Stomach (tissue), 9 donors: ENCODE measurements around the gene PLEKHH2. TPM values are rescaled to one million over a fixed set of nuclear protein-coding genes. Genes with fewer than 3 reads are reported as not detected.
"Not testable (repeated sequence)": the region's sequence is repeated elsewhere in the genome, so short reads cannot be mapped to it uniquely, and the experiment has no call there.

Experiments used
- DNase-seq, 2 donors: peaks; one replicate each; pipeline versions ENCODE4 v3.0.0 to v3.0.0-alpha.2; 2013 to 2019
- H3K27ac ChIP-seq, 5 donors: fragments of 200-600 bp in 4 of 5; sonication (generic) in 4 of 5; one replicate each; pipeline ENCODE4 v1.5.1; 2013 to 2019; ENCODE audit warnings: mild to moderate bottlenecking in 1 of 5, moderate library complexity in 1 of 5
- H3K27me3 ChIP-seq, 3 donors: fragments of 200-600 bp; sonication (generic); one replicate each; pipeline ENCODE4 v1.5.1; 2017 to 2019; ENCODE audit warnings: mixed run types in 1 of 3
- H3K36me3 ChIP-seq, 4 donors: fragments of 200-600 bp; sonication (generic); 1 replicate in 3 of 4; 2 replicates in 1 of 4; pipeline ENCODE4 v1.5.1; 2016 to 2019
- H3K4me1 ChIP-seq, 4 donors: fragments of 200-600 bp; sonication (generic); one replicate each; pipeline ENCODE4 v1.5.1; 2016 to 2019
- H3K4me3 ChIP-seq, 4 donors: fragments of 200-600 bp; sonication (generic) in 3 of 4; one replicate each; pipeline ENCODE4 v1.5.1; 2016 to 2019; ENCODE audit warnings: mild to moderate bottlenecking in 1 of 4
- H3K9me3 ChIP-seq, 4 donors: fragments of 200-600 bp; sonication (generic); one replicate each; pipeline ENCODE4 v1.5.1; 2016 to 2019
- CTCF ChIP-seq, 7 experiments: fragments of 450-650 bp in 4 of 7; fragments of 200-600 bp in 3 of 7; sonication (generic) in 3 of 7; IDR thresholded peaks; one replicate each; pipeline ENCODE4 v1.5.1; 2016 to 2019; ENCODE audit warnings: antibody characterized with exemption in 7 of 7, control low read depth in 2 of 7, mild to moderate bottlenecking in 1 of 7
- EP300 ChIP-seq: sonication (generic); formaldehyde crosslinking; IDR thresholded peaks from one replicate; pipeline ENCODE4 v1.6.1; 2017; ENCODE audit warnings: antibody characterized with exemption
- POLR2A ChIP-seq, 4 donors: fragments of 450-650 bp; IDR thresholded peaks; one replicate each; pipeline ENCODE4 v1.6.1; 2016; ENCODE audit warnings: antibody characterized with exemption in 4 of 4, control low read depth in 2 of 4, mild to moderate bottlenecking in 1 of 4, moderate library complexity in 1 of 4
- POLR2AphosphoS5 ChIP-seq, 3 donors: sonication (generic); formaldehyde crosslinking; IDR thresholded peaks; one replicate each; pipeline ENCODE4 v1.6.1; 2016; ENCODE audit warnings: antibody characterized with exemption in 3 of 3
- WGBS, 5 donors: extraction: QIAGEN DNeasy Blood & Tissue Kit in 3 of 5; methylation state at CpG; one replicate each; pipeline versions ENCODE4 v1.1.5 to v1.1.7; 2013 to 2018; 5-methylcytosine and 5-hydroxymethylcytosine counted together
- intact Hi-C: fragments of 100-400 bp; cut with DNase I; formaldehyde crosslinking; loops from one replicate; pipeline ENCODE4 v1.15.1; 2023; ENCODE audit warnings: low total_unique reads
- polyA plus RNA-seq, 3 donors: library from polyadenylated mRNA; stranded (reverse); fragments of 200-250 nt; gene quantifications; one replicate each; pipeline ENCODE4 v1.2.3, GENCODE V29; 2013
- total RNA-seq, 5 donors: library from RNA; depleted of rRNA; stranded (reverse); fragments of >200 nt; gene quantifications; one replicate each; pipeline versions ENCODE4 v1.1.0 to v1.2.3, GENCODE V29; 2014 to 2016
- donor health status: healthy with polysubstance abuse.
- donor health status: Bipolar disorder and iron deficiency.
- donor health status: healthy.

PLEKHH2 gene
- total and polyA plus RNA-seq, 8 donors = 1.8 to 130 (median 11.1) TPM

- Histone ChIP-seq H3K27ac (peak within 1 kb of the TSS; percentile 85 to 94 (median 89)), H3K9me3 (no peaks in the 10 kb centered on the region), H3K4me1 (peaks cover 0 to 41% (median 20%) of the 10 kb centered on the region in 4 donors), H3K4me3 (peak within 1 kb of the TSS; percentile 68 to 90 (median 78)), H3K27me3 (no peaks in the 10 kb centered on the region), H3K36me3 (peaks cover 3 to 16% (median 16%) of the 10 kb centered on the region in 4 donors)
- intact Hi-C loops = no loop called here
- peak; percentile 99 to 100 for DNase-seq
- 0 to 1% (median 0%) methylated on average over 44 to 52 of the region's 52 CpGs for WGBS, 5 donors
- TF ChIP-seq CTCF (IDR thresholded peaks at IDR 0.05) (no peak), POLR2A (IDR thresholded peaks at IDR 0.05) (peak in 2 of 4 donors; percentile 82 to 91), POLR2AphosphoS5 (IDR thresholded peaks at IDR 0.05) (peak; percentile 90 to 99 (median 99)), EP300 (no peak)
Observed at GRCh38 chr2:43595603-43596412, 41.3 kb upstream of the PLEKHH2 start, which contains the start of gene THADA. TSS of gene THADA (minus strand) at chr2:43596038. CDS start at chr2:43592392, 3,646 bp downstream.

GRCh38 chr2:43600596-43600995 lies 36.5 kb upstream of the PLEKHH2 start:
- intact Hi-C loops, H3K27me3 ChIP-seq, H3K4me1 ChIP-seq, H3K27ac ChIP-seq, H3K36me3 ChIP-seq, H3K9me3 ChIP-seq, H3K4me3 ChIP-seq, DNase-seq: not testable (repeated sequence)
- WGBS, 5 donors = 61 to 71% (median 64%) methylated on average over 1 of the region's 1 CpG

GRCh38 chr2:43604674-43605073 lies 32.4 kb upstream of the PLEKHH2 start:
- H3K36me3 ChIP-seq = no peaks in the 10 kb centered on the region
- TF ChIP-seq POLR2A (IDR thresholded peaks at IDR 0.05) (no peak), EP300 (no peak), POLR2AphosphoS5 (IDR thresholded peaks at IDR 0.05) (no peak), CTCF (IDR thresholded peaks at IDR 0.05) (no peak)
- no peaks in the 10 kb centered on the region for H3K9me3 ChIP-seq
- intact Hi-C loops = no loop called here
- no peaks in the 10 kb centered on the region for H3K4me1 ChIP-seq
- no peak overlapping the region for H3K4me3 ChIP-seq
- WGBS, 5 donors = 45 to 73% (median 67%) methylated on average over 4 of the region's 4 CpGs
- no peak overlapping the region for H3K27ac ChIP-seq
- DNase-seq = no peak
- H3K27me3 ChIP-seq = no peaks in the 10 kb centered on the region

- WGBS, 5 donors = 3 to 13% (median 8%) methylated on average over 2 of the region's 2 CpGs
- no peaks in the 10 kb centered on the region for H3K36me3 ChIP-seq
- no peak overlapping the region for H3K4me3 ChIP-seq
- H3K4me1 ChIP-seq = no peaks in the 10 kb centered on the region
- no peaks in the 10 kb centered on the region for H3K9me3 ChIP-seq
- H3K27me3 ChIP-seq = no peaks in the 10 kb centered on the region
- H3K27ac ChIP-seq = no peak overlapping the region
- intact Hi-C loops = no loop called here
- no peak for TF ChIP-seq EP300
- TF ChIP-seq POLR2AphosphoS5 (IDR thresholded peaks at IDR 0.05) = no peak
- peak in 3 of 7 experiments; percentile 10 to 26 (median 21) for TF ChIP-seq CTCF (IDR thresholded peaks at IDR 0.05)
- TF ChIP-seq POLR2A (IDR thresholded peaks at IDR 0.05) = no peak
- DNase-seq = peak in 1 of 2 donors; percentile 72
Observed at GRCh38 chr2:43605079-43605655, 31.9 kb upstream of the PLEKHH2 start.
